GM12878 (cell line): ENCODE measurements around the gene NPR3. TPM values are rescaled to one million over a fixed set of nuclear protein-coding genes. Genes with fewer than 3 reads are reported as not detected.

Experiments
- ATAC-seq: fragments of 200-7000 bp; cut with Tn5 transposase; 3 replicates; pipeline ENCODE4 v1.9.1; 2020; ENCODE audit warnings: mild to moderate bottlenecking, moderate library complexity
- BruUV-seq: library from RNA; stranded (reverse); fragments of 400-500 nt; replicated peaks from 2 replicates; lab custom pipeline; 2021; lab: Mats Ljungman, UMichigan
- CTCF ChIA-PET: fragments of 300-600 bp; sonication (Branson Sonifier 250); formaldehyde crosslinking; extraction: SDS; loops from one replicate; lab custom pipeline; 2021; ENCODE audit warnings: inconsistent platforms; lab: Yijun Ruan, JAX
- POLR2A ChIA-PET: fragments of 350-600 bp; formaldehyde crosslinking; extraction: SDS; loops from one replicate; lab custom pipeline; 2021; ENCODE audit warnings: inconsistent platforms; lab: Charles Lee
- RAD21 ChIA-PET: fragments of 300-600 bp; sonication (Branson Sonifier 250); formaldehyde crosslinking; loops from one replicate; lab custom pipeline; 2023; ENCODE audit warnings: antibody characterized with exemption; ENCODE audit not compliant: unreplicated experiment; lab: Charles Lee
- SMC1A ChIA-PET: fragments of 300-600 bp; sonication (Branson Sonifier 250); formaldehyde crosslinking; loops from one replicate; lab custom pipeline; 2023; ENCODE audit not compliant: unreplicated experiment, uncharacterized antibody; lab: Charles Lee
- DNase-seq: peaks from one replicate; pipeline ENCODE4 v3.0.0-alpha.2; 2011; ENCODE audit warnings: low read depth, low spot score
- FAIRE-seq: peaks from 3 replicates; lab custom pipeline; 2011; peaks lifted over from hg19 to GRCh38; lab: Jason Lieb, UNC
- H2AFZ ChIP-seq: 2 replicates; pipeline ENCODE4 v1.6.0; 2011; ENCODE audit warnings: low read depth, low read length, control low read depth; ENCODE audit not compliant: control insufficient read depth
- H3K27ac ChIP-seq: 2 replicates; pipeline ENCODE4 v1.5.1; 2011; ENCODE audit warnings: control low read depth; ENCODE audit not compliant: control insufficient read depth, insufficient read depth
- H3K27me3 ChIP-seq, 2 experiments: replicated peaks in 1 of 2; 2 replicates each; pipeline versions ENCODE4 v1.6.0 to v1.6.1; 2011; ENCODE audit warnings: low read length in 1 of 2; ENCODE audit not compliant: control insufficient read depth in 2 of 2, insufficient read depth in 2 of 2
- H3K36me3 ChIP-seq, 2 experiments: 2 replicates each; pipeline ENCODE4 v1.5.1; 2011; ENCODE audit warnings: low read length in 1 of 2; ENCODE audit not compliant: control insufficient read depth in 2 of 2, insufficient read depth in 2 of 2
- H3K4me1 ChIP-seq: 2 replicates; pipeline ENCODE4 v1.6.1; 2011; ENCODE audit warnings: mild to moderate bottlenecking, low read length, moderate library complexity, mixed read lengths; ENCODE audit not compliant: control insufficient read depth, insufficient read depth
- H3K4me2 ChIP-seq: 2 replicates; pipeline ENCODE4 v1.6.0; 2011; ENCODE audit warnings: control low read depth; ENCODE audit not compliant: control insufficient read depth, insufficient read depth
- H3K4me3 ChIP-seq: fragments of 200-600 bp; sonication (generic); 2 replicates; pipeline ENCODE4 v1.5.1; 2016
- H3K79me2 ChIP-seq: 2 replicates; pipeline ENCODE4 v1.6.0; 2011; ENCODE audit warnings: low read length; ENCODE audit not compliant: control insufficient read depth, insufficient read depth
- H3K9ac ChIP-seq: 2 replicates; pipeline ENCODE4 v1.8.0; 2011; ENCODE audit warnings: low read length, control low read depth, mixed read lengths; ENCODE audit not compliant: control insufficient read depth, insufficient read depth
- H3K9me3 ChIP-seq: replicated peaks from 3 replicates; pipeline ENCODE4 v1.5.1; 2011; ENCODE audit warnings: mild to moderate bottlenecking, low read length; ENCODE audit not compliant: control insufficient read depth, insufficient read depth
- H4K20me1 ChIP-seq: 2 replicates; pipeline ENCODE4 v1.6.0; 2011; ENCODE audit not compliant: control insufficient read depth, insufficient read depth
- CBX3 ChIP-seq: fragments of 200-600 bp; sonication (generic); IDR thresholded peaks from 2 replicates; pipeline ENCODE4 v1.6.1; 2016; ENCODE audit warnings: low read depth, borderline replicate concordance
- EP300 ChIP-seq, 2 experiments: fragments of 150-350 bp in 1 of 2; IDR thresholded peaks; 2 replicates each; pipeline ENCODE4 v1.6.1; 2011 to 2012; ENCODE audit warnings: low read depth in 2 of 2, low read length in 2 of 2, borderline replicate concordance in 1 of 2, improper control_type of control experiment in 1 of 2, inconsistent platforms in 1 of 2; ENCODE audit not compliant: control insufficient read depth in 1 of 2
- ESRRA ChIP-seq: IDR thresholded peaks from 2 replicates; pipeline ENCODE4 v1.6.1; 2012; ENCODE audit warnings: mild to moderate bottlenecking, low read length, improper control_type of control experiment
- LARP7 ChIP-seq: fragments of 450-650 bp; IDR thresholded peaks from 2 replicates; pipeline ENCODE4 v1.6.1; 2017; ENCODE audit warnings: mild to moderate bottlenecking
- MEF2A ChIP-seq: IDR thresholded peaks from 2 replicates; pipeline ENCODE4 v1.6.1; 2011; ENCODE audit warnings: low read depth, mild to moderate bottlenecking, low read length, moderate library complexity; ENCODE audit not compliant: insufficient read depth
- NBN ChIP-seq: fragments of 450-650 bp; IDR thresholded peaks from 2 replicates; pipeline ENCODE4 v1.6.1; 2016
- NR2F1 ChIP-seq: fragments of 450-650 bp; conservative IDR thresholded peaks from 2 replicates; pipeline ENCODE4 v1.6.1; 2017; ENCODE audit warnings: mild to moderate bottlenecking
- RELA ChIP-seq: fragments of 450-650 bp; IDR thresholded peaks from 2 replicates; pipeline ENCODE4 v1.8.0; 2014; ENCODE audit warnings: borderline replicate concordance; ENCODE audit not compliant: partially characterized antibody
- SREBF2 ChIP-seq: IDR thresholded peaks from 2 replicates; pipeline ENCODE4 v1.6.1; 2012; ENCODE audit warnings: mild to moderate bottlenecking, low read length
- TCF12 ChIP-seq: IDR thresholded peaks from 2 replicates; pipeline ENCODE4 v1.6.1; 2011; ENCODE audit warnings: low read depth, mild to moderate bottlenecking, low read length
- WRNIP1 ChIP-seq: IDR thresholded peaks from 2 replicates; pipeline ENCODE4 v1.6.1; 2011; ENCODE audit warnings: low read depth, low read length, improper control_type of control experiment, borderline replicate concordance
- ZNF622 ChIP-seq: fragments of 450-650 bp; IDR thresholded peaks from 2 replicates; pipeline ENCODE4 v1.6.1; 2017; ENCODE audit warnings: mild to moderate bottlenecking, inconsistent platforms
- WGBS: methylation state at CpG from one replicate; pipeline ENCODE4 v1.1.6; 2016; ENCODE audit warnings: low lambda C conversion rate; ENCODE audit not compliant: insufficient replicate concordance, insufficient coverage; ENCODE audit errors: missing lambda C conversion rate; 5-methylcytosine and 5-hydroxymethylcytosine counted together
- in situ Hi-C: fragments of 300-500 bp; cut with MboI; formaldehyde crosslinking; loops from 9 replicates; pipeline ENCODE4 v1.14.3; 2018; ENCODE audit warnings: mixed read lengths
- intact Hi-C: fragments of 100-400 bp; cut with micrococcal nuclease; formaldehyde crosslinking; loops from one replicate; pipeline ENCODE4 v1.14.2; 2022; ENCODE audit not compliant: unreplicated experiment
- polyA plus RNA-seq, 11 experiments: library from polyadenylated mRNA; depleted of rRNA in 4 of 11; unstranded in 6 of 11; stranded (reverse) in 5 of 11; fragments of >200 nt; fragmentation: Nextera tagmentation in 4 of 11; fragmentation: Illumina TruSeq in 1 of 11; extraction: Ambion mirVana in 4 of 11; extraction: Trizol in 1 of 11; gene quantifications; 1 replicate in 1 of 11; 2 replicates in 10 of 11; pipeline versions ENCODE4 v1.2.1 to v1.2.3, GENCODE V29; 2011 to 2016; ENCODE audit warnings: inconsistent platforms in 2 of 11, missing spikeins in 2 of 11, low read depth in 1 of 11
- total RNA-seq, 4 experiments: library from RNA; depleted of rRNA in 3 of 4; stranded (reverse); fragments of >200 nt in 3 of 4; fragmentation: Illumina TruSeq in 1 of 4; extraction: Trizol in 1 of 4; gene quantifications; 2 replicates each; pipeline versions ENCODE4 v1.2.1 to v1.2.3, GENCODE V29; 2013 to 2021
- TF ChIP-seq, protein P1 (sequence below): fragments of 450-650 bp; IDR thresholded peaks from 2 replicates; pipeline ENCODE4 v1.6.1; 2016; ENCODE audit warnings: mild to moderate bottlenecking
- TF ChIP-seq, protein P2 (sequence below): fragments of 150-350 bp; IDR thresholded peaks from 2 replicates; pipeline ENCODE4 v1.6.1; 2014; ENCODE audit warnings: mild to moderate bottlenecking, low read depth, low read length
- TF ChIP-seq, protein P3 (sequence below): fragments of 450-650 bp; formaldehyde crosslinking; IDR thresholded peaks from 2 replicates; pipeline ENCODE4 v1.5.0; 2022; ENCODE audit warnings: mild to moderate bottlenecking, missing genetic modification characterization
- TF ChIP-seq, protein P4 (sequence below): fragments of 450-650 bp; IDR thresholded peaks from 2 replicates; pipeline ENCODE4 v1.6.1; 2014; ENCODE audit warnings: mild to moderate bottlenecking
- TF ChIP-seq, protein P5 (sequence below): IDR thresholded peaks from 2 replicates; pipeline ENCODE4 v1.6.1; 2011; ENCODE audit warnings: borderline replicate concordance, low read depth, mild to moderate bottlenecking, moderate library complexity, low read length; ENCODE audit not compliant: insufficient read depth, poor library complexity, severe bottlenecking

Gene NPR3
- total and polyA plus RNA-seq, 10 of the 15 experiments (the other 5 are each of a cell fraction or from before 2014, with no cell fraction given): 0.01 to 0.37 (median 0.14) TPM; not detected in 7

DNA sequence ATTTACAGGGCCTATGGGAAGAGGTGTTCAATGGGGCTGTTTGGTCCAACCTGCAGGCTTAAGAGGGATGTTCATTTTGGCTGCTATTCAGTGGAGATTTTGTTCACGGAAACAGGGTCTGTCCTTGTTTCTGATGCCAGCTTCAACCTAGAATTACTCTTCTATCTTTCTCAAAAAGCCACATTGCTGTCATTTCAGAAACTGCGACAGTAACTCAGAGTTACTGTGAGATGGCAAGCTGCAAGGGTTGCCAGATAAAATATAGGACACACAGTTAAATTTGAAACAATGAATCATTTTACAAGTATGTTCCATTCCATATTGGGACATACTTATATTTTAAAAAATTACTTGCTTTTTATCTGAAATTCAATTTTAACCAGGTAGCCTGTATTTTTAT is 128.0 kb downstream of the NPR3 start:
- H3K9ac ChIP-seq: no peak overlapping the region
- POLR2A ChIA-PET: no interaction called here
- ATAC-seq (no peak), DNase-seq (no peak), FAIRE-seq (no peak)
- H3K4me1 ChIP-seq: no peaks in the 10 kb centered on the region
- no peak overlapping the region for H2AFZ ChIP-seq
- no peaks in the 10 kb centered on the region for H3K36me3 ChIP-seq
- no peak overlapping the region for H3K4me2 ChIP-seq
- RAD21 ChIA-PET: no interaction called here
- H3K27ac ChIP-seq: no peak overlapping the region
- intact Hi-C loops: no loop called here
- no peaks in the 10 kb centered on the region for H3K27me3 ChIP-seq
- CTCF ChIA-PET: no interaction called here
- no peak overlapping the region for H3K4me3 ChIP-seq
- 55% methylated on average over 2 of the region's 2 CpGs for WGBS
- no TSS peak for BruUV-seq
- no peaks in the 10 kb centered on the region for H3K9me3 ChIP-seq
- SMC1A ChIA-PET: no interaction called here
- H4K20me1 ChIP-seq: no peaks in the 10 kb centered on the region
- in situ Hi-C loops: no loop called here
- no peaks in the 10 kb centered on the region for H3K79me2 ChIP-seq
- TF ChIP-seq ESRRA (no peak), CBX3 (no peak), TCF12 (no peak), SREBF2 (no peak), ZNF622 (no peak), NBN (no peak), WRNIP1 (no peak), EP300 (IDR thresholded peaks at IDR 0.05; ENCODE audit: borderline replicate concordance in 1 of 2, control insufficient read depth in 1 of 2, low read depth in 2 of 2, low read length in 2 of 2) (no peak), LARP7 (no peak), MEF2A (no peak), NR2F1 (no peak), RELA (no peak)
- TF ChIP-seq, protein P1, sequence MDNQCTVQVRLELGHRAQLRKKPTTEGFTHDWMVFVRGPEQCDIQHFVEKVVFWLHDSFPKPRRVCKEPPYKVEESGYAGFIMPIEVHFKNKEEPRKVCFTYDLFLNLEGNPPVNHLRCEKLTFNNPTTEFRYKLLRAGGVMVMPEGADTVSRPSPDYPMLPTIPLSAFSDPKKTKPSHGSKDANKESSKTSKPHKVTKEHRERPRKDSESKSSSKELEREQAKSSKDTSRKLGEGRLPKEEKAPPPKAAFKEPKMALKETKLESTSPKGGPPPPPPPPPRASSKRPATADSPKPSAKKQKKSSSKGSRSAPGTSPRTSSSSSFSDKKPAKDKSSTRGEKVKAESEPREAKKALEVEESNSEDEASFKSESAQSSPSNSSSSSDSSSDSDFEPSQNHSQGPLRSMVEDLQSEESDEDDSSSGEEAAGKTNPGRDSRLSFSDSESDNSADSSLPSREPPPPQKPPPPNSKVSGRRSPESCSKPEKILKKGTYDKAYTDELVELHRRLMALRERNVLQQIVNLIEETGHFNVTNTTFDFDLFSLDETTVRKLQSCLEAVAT: no peak
- TF ChIP-seq, protein P2, sequence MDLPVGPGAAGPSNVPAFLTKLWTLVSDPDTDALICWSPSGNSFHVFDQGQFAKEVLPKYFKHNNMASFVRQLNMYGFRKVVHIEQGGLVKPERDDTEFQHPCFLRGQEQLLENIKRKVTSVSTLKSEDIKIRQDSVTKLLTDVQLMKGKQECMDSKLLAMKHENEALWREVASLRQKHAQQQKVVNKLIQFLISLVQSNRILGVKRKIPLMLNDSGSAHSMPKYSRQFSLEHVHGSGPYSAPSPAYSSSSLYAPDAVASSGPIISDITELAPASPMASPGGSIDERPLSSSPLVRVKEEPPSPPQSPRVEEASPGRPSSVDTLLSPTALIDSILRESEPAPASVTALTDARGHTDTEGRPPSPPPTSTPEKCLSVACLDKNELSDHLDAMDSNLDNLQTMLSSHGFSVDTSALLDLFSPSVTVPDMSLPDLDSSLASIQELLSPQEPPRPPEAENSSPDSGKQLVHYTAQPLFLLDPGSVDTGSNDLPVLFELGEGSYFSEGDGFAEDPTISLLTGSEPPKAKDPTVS: no peak
- TF ChIP-seq, protein P3, sequence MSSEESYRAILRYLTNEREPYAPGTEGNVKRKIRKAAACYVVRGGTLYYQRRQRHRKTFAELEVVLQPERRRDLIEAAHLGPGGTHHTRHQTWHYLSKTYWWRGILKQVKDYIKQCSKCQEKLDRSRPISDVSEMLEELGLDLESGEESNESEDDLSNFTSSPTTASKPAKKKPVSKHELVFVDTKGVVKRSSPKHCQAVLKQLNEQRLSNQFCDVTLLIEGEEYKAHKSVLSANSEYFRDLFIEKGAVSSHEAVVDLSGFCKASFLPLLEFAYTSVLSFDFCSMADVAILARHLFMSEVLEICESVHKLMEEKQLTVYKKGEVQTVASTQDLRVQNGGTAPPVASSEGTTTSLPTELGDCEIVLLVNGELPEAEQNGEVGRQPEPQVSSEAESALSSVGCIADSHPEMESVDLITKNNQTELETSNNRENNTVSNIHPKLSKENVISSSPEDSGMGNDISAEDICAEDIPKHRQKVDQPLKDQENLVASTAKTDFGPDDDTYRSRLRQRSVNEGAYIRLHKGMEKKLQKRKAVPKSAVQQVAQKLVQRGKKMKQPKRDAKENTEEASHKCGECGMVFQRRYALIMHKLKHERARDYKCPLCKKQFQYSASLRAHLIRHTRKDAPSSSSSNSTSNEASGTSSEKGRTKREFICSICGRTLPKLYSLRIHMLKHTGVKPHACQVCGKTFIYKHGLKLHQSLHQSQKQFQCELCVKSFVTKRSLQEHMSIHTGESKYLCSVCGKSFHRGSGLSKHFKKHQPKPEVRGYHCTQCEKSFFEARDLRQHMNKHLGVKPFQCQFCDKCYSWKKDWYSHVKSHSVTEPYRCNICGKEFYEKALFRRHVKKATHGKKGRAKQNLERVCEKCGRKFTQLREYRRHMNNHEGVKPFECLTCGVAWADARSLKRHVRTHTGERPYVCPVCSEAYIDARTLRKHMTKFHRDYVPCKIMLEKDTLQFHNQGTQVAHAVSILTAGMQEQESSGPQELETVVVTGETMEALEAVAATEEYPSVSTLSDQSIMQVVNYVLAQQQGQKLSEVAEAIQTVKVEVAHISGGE (CRISPR knock-in tag): no peak
- TF ChIP-seq, protein P4, sequence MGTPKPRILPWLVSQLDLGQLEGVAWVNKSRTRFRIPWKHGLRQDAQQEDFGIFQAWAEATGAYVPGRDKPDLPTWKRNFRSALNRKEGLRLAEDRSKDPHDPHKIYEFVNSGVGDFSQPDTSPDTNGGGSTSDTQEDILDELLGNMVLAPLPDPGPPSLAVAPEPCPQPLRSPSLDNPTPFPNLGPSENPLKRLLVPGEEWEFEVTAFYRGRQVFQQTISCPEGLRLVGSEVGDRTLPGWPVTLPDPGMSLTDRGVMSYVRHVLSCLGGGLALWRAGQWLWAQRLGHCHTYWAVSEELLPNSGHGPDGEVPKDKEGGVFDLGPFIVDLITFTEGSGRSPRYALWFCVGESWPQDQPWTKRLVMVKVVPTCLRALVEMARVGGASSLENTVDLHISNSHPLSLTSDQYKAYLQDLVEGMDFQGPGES: no peak
- TF ChIP-seq, protein P5, sequence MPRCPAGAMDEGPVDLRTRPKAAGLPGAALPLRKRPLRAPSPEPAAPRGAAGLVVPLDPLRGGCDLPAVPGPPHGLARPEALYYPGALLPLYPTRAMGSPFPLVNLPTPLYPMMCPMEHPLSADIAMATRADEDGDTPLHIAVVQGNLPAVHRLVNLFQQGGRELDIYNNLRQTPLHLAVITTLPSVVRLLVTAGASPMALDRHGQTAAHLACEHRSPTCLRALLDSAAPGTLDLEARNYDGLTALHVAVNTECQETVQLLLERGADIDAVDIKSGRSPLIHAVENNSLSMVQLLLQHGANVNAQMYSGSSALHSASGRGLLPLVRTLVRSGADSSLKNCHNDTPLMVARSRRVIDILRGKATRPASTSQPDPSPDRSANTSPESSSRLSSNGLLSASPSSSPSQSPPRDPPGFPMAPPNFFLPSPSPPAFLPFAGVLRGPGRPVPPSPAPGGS: no peak
